ENCODE results near the gene SLC7A5.

The SLC7A5 gene

GRCh38 chr16:87836346-87836843, 32.9 kb downstream of the SLC7A5 start:
- TF ChIP-seq CTCF (IDR thresholded peaks at IDR 0.05; ENCODE audit: extremely low read depth, missing control alignments): no peak
- no peak for DNase-seq (ENCODE audit: low spot score)

GRCh38 chr16:87835882-87836331, 33.4 kb downstream of the SLC7A5 start:
- TF ChIP-seq CTCF (IDR thresholded peaks at IDR 0.05; ENCODE audit: extremely low read depth, missing control alignments): no peak
- no peak for DNase-seq (ENCODE audit: low spot score)

- DNase-seq (ENCODE audit: low spot score): no peak
- TF ChIP-seq CTCF (IDR thresholded peaks at IDR 0.05; ENCODE audit: extremely low read depth, missing control alignments): no peak
These were observed 34.4 kb downstream of the SLC7A5 start for GRCh38 chr16:87834668-87835473.

- no peak for TF ChIP-seq CTCF (IDR thresholded peaks at IDR 0.05; ENCODE audit: extremely low read depth, missing control alignments)
These were observed 35.2 kb downstream of the SLC7A5 start for GRCh38 chr16:87834005-87834667.

GRCh38 chr16:87833548-87833947, 35.8 kb downstream of the SLC7A5 start:
- TF ChIP-seq CTCF (IDR thresholded peaks at IDR 0.05; ENCODE audit: extremely low read depth, missing control alignments): no peak
- no peak for DNase-seq (ENCODE audit: low spot score)

More at GRCh38 chr16:87834005-87834667, 35.2 kb downstream of the SLC7A5 start:
- DNase-seq (ENCODE audit: low spot score): no peak

- no peak for DNase-seq (ENCODE audit: low spot score)
- no peak for TF ChIP-seq CTCF (IDR thresholded peaks at IDR 0.05; ENCODE audit: extremely low read depth, missing control alignments)
These were observed 36.4 kb downstream of the SLC7A5 start for GRCh38 chr16:87832741-87833502.
